GM13977 (cell line): ENCODE data around the gene ATG5.
A peak's percentile ranks its signal among the peaks of the same experiment; 100 is the strongest.

Source experiments
- DNase-seq: peaks from one replicate; pipeline ENCODE4 v3.0.0; 2012; ENCODE audit warnings: low spot score
- CTCF ChIP-seq: IDR thresholded peaks from 2 replicates; pipeline ENCODE4 v1.5.1; 2012; ENCODE audit warnings: mild to moderate bottlenecking, control low read depth; ENCODE audit not compliant: insufficient read depth; ENCODE audit errors: extremely low read depth, missing control alignments
- in situ Hi-C: fragments of 300-500 bp; cut with MboI; formaldehyde crosslinking; loops from one replicate; pipeline ENCODE4 v1.12.0; 2022; ENCODE audit warnings: low sequenced_read_pairs, low pct_unique_long_range_greater_than_20kb, mixed read lengths, inconsistent platforms; ENCODE audit not compliant: unreplicated experiment

Gene ATG5

GRCh38 chr6:106315765-106316374, 9.7 kb downstream of the ATG5 start:
- no peak for TF ChIP-seq CTCF
- no peak for DNase-seq
- in situ Hi-C loops = no loop called here

- TF ChIP-seq CTCF = no peak
- no peak for DNase-seq
- in situ Hi-C loops = loop anchor here (10.0 kb wide), 1 partner anchor 215 kb away; no protein-coding TSS in a partner anchor
Observed at GRCh38 chr6:106309766-106310373, 15.7 kb downstream of the ATG5 start.

- in situ Hi-C loops = loop anchor here (10.0 kb wide), 1 partner anchor 214 kb away; no protein-coding TSS in a partner anchor
- DNase-seq = no peak
Observed at GRCh38 chr6:106308985-106309384, 16.6 kb downstream of the ATG5 start.

GRCh38 chr6:106305740-106306139, 19.8 kb downstream of the ATG5 start:
- TF ChIP-seq CTCF = no peak
- DNase-seq = no peak
- in situ Hi-C loops = loop anchor here (10.0 kb wide), 1 partner anchor 211 kb away; no protein-coding TSS in a partner anchor

More at GRCh38 chr6:106308985-106309384, 16.6 kb downstream of the ATG5 start:
- no peak for TF ChIP-seq CTCF

- peak; percentile 54 for TF ChIP-seq CTCF
- DNase-seq = peak; percentile 25
- in situ Hi-C loops = loop anchor here (10.0 kb wide), 1 partner anchor 206 kb away; no protein-coding TSS in a partner anchor
Observed at GRCh38 chr6:106300944-106301343, 24.6 kb downstream of the ATG5 start.

GRCh38 chr6:106300020-106300780, 25.4 kb downstream of the ATG5 start:
- in situ Hi-C loops = loop anchor here (10.0 kb wide), 1 partner anchor 205 kb away; no protein-coding TSS in a partner anchor
- no peak for TF ChIP-seq CTCF

More at GRCh38 chr6:106300020-106300780, 25.4 kb downstream of the ATG5 start:
- DNase-seq = no peak
